Endothelial cell of umbilical vein (primary cell): ENCODE data around the gene AMPH. TPM values are rescaled to one million over a fixed set of nuclear protein-coding genes. Genes with fewer than 3 reads are reported as not detected.

Experiments used
- BruUV-seq: library from RNA; stranded (reverse); fragments of 400-500 nt; replicated peaks from 2 replicates; lab custom pipeline; 2021; lab: Mats Ljungman, UMichigan
- CTCF ChIA-PET: fragments of 300-600, 350-600 bp; sonication (Branson Sonifier 250); formaldehyde crosslinking; loops from one replicate; lab custom pipeline; 2021; ENCODE audit warnings: antibody characterized with exemption, inconsistent platforms; lab: Charles Lee
- POLR2A ChIA-PET: fragments of 300-600, 350-600 bp; sonication (Branson Sonifier 250); formaldehyde crosslinking; loops from one replicate; lab custom pipeline; 2021; ENCODE audit warnings: antibody characterized with exemption, inconsistent platforms; lab: Charles Lee
- DNase-seq: peaks from one replicate; pipeline ENCODE4 v3.0.0-alpha.2; 2011; ENCODE audit warnings: low read depth, low spot score
- FAIRE-seq: peaks from 2 replicates; lab custom pipeline; 2011; peaks lifted over from hg19 to GRCh38; lab: Jason Lieb, UNC
- H2AFZ ChIP-seq: 2 replicates; pipeline ENCODE4 v1.6.0; 2012; ENCODE audit warnings: low read depth, low read length, control low read depth, inconsistent platforms
- H3K27ac ChIP-seq: 2 replicates; pipeline ENCODE4 v1.5.1; 2011; ENCODE audit warnings: low read depth, mild to moderate bottlenecking, control low read depth, low read length, moderate library complexity; ENCODE audit not compliant: insufficient read depth
- H3K27me3 ChIP-seq, 2 experiments: 2 replicates each; pipeline versions ENCODE4 v1.6.0 to v1.6.1; 2011; ENCODE audit warnings: low read length in 2 of 2, mixed read lengths in 1 of 2; ENCODE audit not compliant: control insufficient read depth in 2 of 2, insufficient read depth in 2 of 2
- H3K36me3 ChIP-seq, 2 experiments: 2 replicates in 1 of 2; 3 replicates in 1 of 2; pipeline ENCODE4 v1.5.1; 2011; ENCODE audit warnings: low read length in 2 of 2, mild to moderate bottlenecking in 1 of 2, moderate library complexity in 1 of 2; ENCODE audit not compliant: control insufficient read depth in 2 of 2, insufficient read depth in 2 of 2; ENCODE audit errors: extremely low read depth in 1 of 2
- H3K4me1 ChIP-seq: 3 replicates; pipeline ENCODE4 v1.5.1; 2011; ENCODE audit warnings: mild to moderate bottlenecking, low read length; ENCODE audit not compliant: control insufficient read depth, insufficient read depth; ENCODE audit errors: extremely low read depth
- H3K4me2 ChIP-seq: 2 replicates; pipeline ENCODE4 v1.6.1; 2011; ENCODE audit warnings: low read length, control low read depth, mixed read lengths; ENCODE audit not compliant: insufficient read depth
- H3K4me3 ChIP-seq, 3 experiments: fragments of 200-600 bp in 1 of 3; sonication (generic), shearing (Covaris generic) in 1 of 3; replicated peaks in 1 of 3; 2 replicates each; pipeline ENCODE4 v1.5.1; 2011 to 2016; ENCODE audit warnings: control low read depth in 3 of 3, low read length in 3 of 3, mild to moderate bottlenecking in 2 of 3, inconsistent platforms in 1 of 3, low read depth in 1 of 3, moderate library complexity in 1 of 3; ENCODE audit not compliant: insufficient read depth in 1 of 3
- H3K79me2 ChIP-seq: 2 replicates; pipeline ENCODE4 v1.6.0; 2012; ENCODE audit warnings: low read length, inconsistent platforms; ENCODE audit not compliant: control insufficient read depth, insufficient read depth
- H3K9ac ChIP-seq: replicated peaks from 2 replicates; pipeline ENCODE3; 2011; ENCODE audit warnings: low read length, control low read depth; ENCODE audit not compliant: insufficient read depth; ENCODE audit errors: extremely low read depth
- H3K9me1 ChIP-seq: replicated peaks from 3 replicates; pipeline ENCODE4 v1.6.0; 2011; ENCODE audit warnings: mild to moderate bottlenecking, low read length; ENCODE audit not compliant: control insufficient read depth, insufficient read depth; ENCODE audit errors: extremely low read depth
- H3K9me3 ChIP-seq: replicated peaks from 2 replicates; pipeline ENCODE4 v1.5.1; 2012; ENCODE audit warnings: low read length, inconsistent platforms; ENCODE audit not compliant: control insufficient read depth, insufficient read depth
- H4K20me1 ChIP-seq: replicated peaks from 2 replicates; pipeline ENCODE3; 2011; ENCODE audit warnings: mild to moderate bottlenecking, low read length; ENCODE audit not compliant: control insufficient read depth, insufficient read depth; ENCODE audit errors: extremely low read depth
- CTCF ChIP-seq, 2 donors: IDR thresholded peaks; 1 replicate in 1 of 2; 2 replicates in 1 of 2; pipeline ENCODE4 v1.5.1; 2011; ENCODE audit warnings: low read length in 2 of 2, mild to moderate bottlenecking in 2 of 2, moderate library complexity in 2 of 2, control low read depth in 1 of 2, inconsistent platforms in 1 of 2, low read depth in 1 of 2; ENCODE audit not compliant: insufficient read depth in 1 of 2; ENCODE audit errors: extremely low read depth in 1 of 2
- EZH2 ChIP-seq: IDR thresholded peaks from 2 replicates; pipeline ENCODE4 v1.6.1; 2012; ENCODE audit warnings: borderline replicate concordance, low read depth, mild to moderate bottlenecking, moderate library complexity, low read length, inconsistent platforms; ENCODE audit not compliant: severe bottlenecking
- FOS ChIP-seq: IDR thresholded peaks from 2 replicates; pipeline ENCODE4 v1.6.1; 2011; ENCODE audit warnings: mild to moderate bottlenecking, low read length, moderate library complexity, borderline replicate concordance; ENCODE audit not compliant: insufficient read depth
- GATA2 ChIP-seq: IDR thresholded peaks from 2 replicates; pipeline ENCODE4 v1.7.0; 2011; ENCODE audit warnings: low read depth, mild to moderate bottlenecking, moderate library complexity, mixed read lengths, low read length; ENCODE audit not compliant: insufficient read length, insufficient read depth
- JUN ChIP-seq: IDR thresholded peaks from 2 replicates; pipeline ENCODE4 v1.6.1; 2011; ENCODE audit warnings: borderline replicate concordance, low read depth; ENCODE audit not compliant: insufficient read length, insufficient read depth
- MAX ChIP-seq: IDR thresholded peaks from 2 replicates; pipeline ENCODE4 v1.6.1; 2011; ENCODE audit not compliant: insufficient read depth, insufficient read length
- MYC ChIP-seq: IDR thresholded peaks from one replicate; pipeline ENCODE4 v1.6.1; 2011; ENCODE audit warnings: mild to moderate bottlenecking, low read depth, low read length
- POLR2A ChIP-seq: IDR thresholded peaks from 2 replicates; pipeline ENCODE4 v1.6.1; 2012; ENCODE audit warnings: low read depth, mild to moderate bottlenecking, control low read depth, low read length
- POLR2AphosphoS5 ChIP-seq: IDR thresholded peaks from 2 replicates; pipeline ENCODE4 v1.6.1; 2012; ENCODE audit warnings: low read depth, mild to moderate bottlenecking, control low read depth, low read length, moderate library complexity; ENCODE audit not compliant: insufficient read depth
- dilution Hi-C: fragments of 300-500 bp; cut with MboI; formaldehyde crosslinking; loops from one replicate; pipeline ENCODE4 v1.15.0; 2019; ENCODE audit warnings: low sequenced_read_pairs; ENCODE audit not compliant: extremely low pct_ligation_motif_present
- intact Hi-C: fragments of 100-400 bp; cut with micrococcal nuclease; formaldehyde crosslinking; loops from one replicate; pipeline ENCODE4 v1.10.0; 2022
- polyA plus RNA-seq, 4 experiments: library from polyadenylated mRNA; depleted of rRNA in 3 of 4; stranded (reverse) in 3 of 4; unstranded in 1 of 4; fragments of >200 nt; gene quantifications; 2 replicates each; pipeline versions ENCODE4 v1.2.1 to v1.2.3, GENCODE V29; 2011 to 2012; ENCODE audit warnings: missing spikeins in 1 of 4
- total RNA-seq: library from RNA; stranded (reverse); gene quantifications from 2 replicates; pipeline ENCODE4 v1.2.3, GENCODE V29; 2021

AMPH gene
- total and polyA plus RNA-seq, 2 donors (not counting 3 experiments of a cell fraction or from before 2014, with no cell fraction given): 5.2 to 9.2 TPM

GRCh38 chr7:38548605-38549004 is 82.6 kb downstream of the AMPH start:
- Histone ChIP-seq H3K4me3 (no peak overlapping the region), H3K4me1 (no peaks in the 10 kb centered on the region), H3K27ac (no peak overlapping the region), H3K9me3 (no peaks in the 10 kb centered on the region), H3K79me2 (no peaks in the 10 kb centered on the region), H2AFZ (no peak overlapping the region), H4K20me1 (no peaks in the 10 kb centered on the region), H3K9ac (no peak overlapping the region), H3K4me2 (no peak overlapping the region), H3K9me1 (no peaks in the 10 kb centered on the region), H3K27me3 (no peaks in the 10 kb centered on the region), H3K36me3 (no peaks in the 10 kb centered on the region)
- dilution Hi-C loops: no loop called here
- DNase-seq: no peak
- FAIRE-seq: no peak
- no peak for TF ChIP-seq MAX
- no peak for TF ChIP-seq GATA2
- TF ChIP-seq POLR2AphosphoS5: no peak
- TF ChIP-seq FOS: no peak
- no peak for TF ChIP-seq EZH2
- TF ChIP-seq POLR2A: no peak
- no peak for TF ChIP-seq MYC
- no peak for TF ChIP-seq JUN
- TF ChIP-seq CTCF (IDR thresholded peaks at IDR 0.05; ENCODE audit: extremely low read depth in 1 of 2, insufficient read depth in 1 of 2, low read depth in 1 of 2, low read length in 2 of 2): no peak
- intact Hi-C loops: no loop called here
- ChIA-PET POLR2A (no interaction called here), CTCF (interaction anchor here (1.5 kb wide), 1 partner anchor 9 kb away, joined by 4 read pairs; no protein-coding TSS in a partner anchor)
- BruUV-seq: no TSS peak
